Activated CD4-positive, alpha-beta T cell treated with anti-CD3 and anti-CD28 coated beads for 48 hours (primary cell): ENCODE measurements around the gene MOGAT3.

Experiments
- DNase-seq: peaks from one replicate; pipeline ENCODE4 v3.0.0-alpha.2; 2020

The MOGAT3 gene

DNA sequence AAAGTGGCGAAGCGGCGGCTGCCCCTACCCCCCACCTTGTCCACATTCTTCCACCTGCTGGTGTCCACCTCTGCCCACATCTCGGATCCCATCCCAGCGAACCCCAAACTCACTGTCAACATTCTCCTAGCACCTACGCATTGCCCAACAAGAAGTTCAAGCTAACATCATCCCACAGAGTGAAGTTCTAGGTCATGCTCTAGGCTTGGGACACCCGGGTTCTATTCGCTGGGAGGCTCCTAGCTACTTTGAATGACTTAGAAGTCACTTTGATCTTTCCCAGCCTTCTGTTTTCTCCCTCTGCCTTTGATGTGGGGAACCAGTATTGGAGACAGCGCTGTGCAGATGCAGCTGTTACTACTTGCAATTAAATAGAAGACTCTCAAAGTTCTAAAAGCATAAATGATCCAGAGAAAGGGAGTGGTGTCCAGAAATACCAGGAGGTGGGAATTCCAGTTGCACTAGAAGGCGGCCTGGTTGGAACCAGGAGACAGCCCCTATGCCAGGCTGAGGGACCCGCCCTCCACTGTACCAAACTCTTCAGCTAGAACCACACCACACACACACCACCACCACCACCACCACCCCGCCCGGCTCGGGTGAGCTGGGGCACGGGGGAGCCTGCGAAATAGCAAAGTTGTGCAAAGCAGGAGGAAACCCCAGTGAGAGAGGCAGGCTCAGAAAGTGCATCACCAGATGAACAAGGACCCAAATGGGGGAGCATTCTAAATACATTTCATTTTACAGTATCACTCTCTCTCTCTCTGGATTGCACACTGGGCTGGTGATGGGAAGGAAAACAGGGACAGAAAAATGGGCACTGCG lies 30.0 kb downstream of the MOGAT3 start:
- DNase-seq = no peak

GRCh38 chr7:101169838-101170551 lies 30.8 kb downstream of the MOGAT3 start:
- DNase-seq = peak; percentile 87

GRCh38 chr7:101169110-101169837 lies 31.6 kb downstream of the MOGAT3 start:
- DNase-seq = no peak

DNA sequence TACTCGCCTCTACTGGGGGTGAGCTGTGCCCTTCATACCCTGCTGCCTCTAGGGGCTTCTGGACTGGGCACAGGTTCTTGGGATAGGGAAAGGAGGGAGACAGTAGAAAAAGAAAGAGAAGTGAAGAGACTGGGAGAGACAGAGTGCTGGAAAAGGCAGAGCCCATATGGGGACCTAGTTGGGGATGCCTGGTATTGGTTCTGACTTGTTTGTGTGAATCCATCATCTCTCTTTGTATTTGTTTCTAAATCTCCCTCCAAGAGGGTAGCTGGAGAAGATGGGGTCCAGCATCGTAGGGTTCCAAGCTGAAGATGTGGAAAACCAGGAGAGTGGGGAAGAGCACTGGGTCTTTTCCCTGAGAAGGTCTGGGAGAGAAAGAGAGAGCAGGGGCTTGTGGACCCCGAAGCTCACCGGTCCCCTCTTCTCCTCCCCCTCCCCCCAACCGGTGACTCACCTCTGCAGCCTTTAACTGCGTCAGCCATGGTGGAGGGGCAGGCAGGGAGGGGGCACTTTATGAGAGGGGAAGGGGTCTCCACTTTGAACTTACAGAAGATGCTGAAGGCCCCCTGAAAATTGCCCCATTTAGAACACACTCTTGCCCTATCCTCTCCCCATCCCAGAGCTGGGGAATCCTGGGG lies 32.3 kb downstream of the MOGAT3 start:
- no peak for DNase-seq

- DNase-seq = no peak
Measured at GRCh38 chr7:101167645-101168411, 33.0 kb downstream of the MOGAT3 start.

GRCh38 chr7:101166909-101167644 lies 33.8 kb downstream of the MOGAT3 start:
- no peak for DNase-seq

DNA sequence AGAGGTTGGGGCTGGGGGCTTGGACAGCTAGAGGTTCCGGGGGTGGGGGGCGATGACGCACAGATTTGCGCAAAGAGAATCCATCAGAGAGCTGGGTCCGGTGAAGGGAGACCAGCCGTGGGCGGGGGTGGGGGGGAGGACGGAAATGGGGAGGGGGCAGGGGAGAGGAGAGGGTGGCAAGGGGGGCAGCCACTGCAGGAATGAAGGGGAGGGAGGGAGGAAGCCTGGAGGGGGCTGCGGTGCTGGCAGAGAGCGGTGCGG lies 34.3 kb downstream of the MOGAT3 start:
- DNase-seq = no peak

GRCh38 chr7:101165958-101166647 lies 34.7 kb downstream of the MOGAT3 start:
- no peak for DNase-seq

- DNase-seq = peak; percentile 95
Measured at GRCh38 chr7:101165075-101165957, 35.5 kb downstream of the MOGAT3 start, which contains the start of gene VGF. VGF (minus strand) TSS chr7:101165569; CDS start chr7:101164843, 726 bp downstream.

GRCh38 chr7:101164071-101164840 lies 36.6 kb downstream of the MOGAT3 start:
- DNase-seq = no peak

- DNase-seq = no peak
Measured at GRCh38 chr7:101163279-101164070, 37.4 kb downstream of the MOGAT3 start.

- DNase-seq = no peak
Measured at GRCh38 chr7:101162551-101163278, 38.1 kb downstream of the MOGAT3 start.

DNA sequence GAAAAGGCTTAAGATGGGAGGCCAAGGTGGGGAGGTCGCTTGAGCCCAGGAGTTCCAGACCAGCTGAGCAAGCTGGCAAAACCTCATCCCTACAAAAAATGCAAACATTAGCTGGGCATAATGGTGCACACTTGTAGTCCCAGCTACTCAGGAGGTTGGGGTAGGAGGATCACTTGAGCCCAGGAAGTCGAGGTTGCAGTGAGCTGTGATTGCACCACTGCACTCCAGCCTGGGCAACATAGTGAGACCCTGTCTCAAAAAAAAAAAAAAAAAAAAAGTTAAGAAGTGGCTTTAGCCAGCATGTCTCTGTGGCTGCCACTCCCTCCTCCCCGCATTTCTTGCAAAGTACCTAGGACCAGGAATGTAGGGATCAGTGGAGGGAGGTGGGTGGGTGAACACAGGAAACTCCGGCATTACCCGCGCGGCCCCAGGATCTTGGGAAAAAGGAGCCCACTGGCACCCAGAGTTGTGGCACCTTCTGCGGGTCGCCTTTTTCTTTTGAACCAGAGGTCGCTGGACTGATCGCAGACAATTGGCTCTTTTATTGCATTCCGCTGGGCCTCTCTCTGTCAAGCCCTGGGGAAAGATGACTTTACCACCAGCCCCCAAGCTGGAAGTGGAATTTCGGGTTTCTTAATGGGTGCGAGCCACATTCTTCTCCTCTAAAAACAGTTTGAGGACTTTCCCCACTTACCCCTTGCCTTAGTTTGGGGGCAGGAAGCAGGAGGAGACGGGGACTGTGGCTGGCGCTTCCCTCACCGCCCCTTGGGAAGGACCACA lies 39.0 kb downstream of the MOGAT3 start:
- no peak for DNase-seq

DNA sequence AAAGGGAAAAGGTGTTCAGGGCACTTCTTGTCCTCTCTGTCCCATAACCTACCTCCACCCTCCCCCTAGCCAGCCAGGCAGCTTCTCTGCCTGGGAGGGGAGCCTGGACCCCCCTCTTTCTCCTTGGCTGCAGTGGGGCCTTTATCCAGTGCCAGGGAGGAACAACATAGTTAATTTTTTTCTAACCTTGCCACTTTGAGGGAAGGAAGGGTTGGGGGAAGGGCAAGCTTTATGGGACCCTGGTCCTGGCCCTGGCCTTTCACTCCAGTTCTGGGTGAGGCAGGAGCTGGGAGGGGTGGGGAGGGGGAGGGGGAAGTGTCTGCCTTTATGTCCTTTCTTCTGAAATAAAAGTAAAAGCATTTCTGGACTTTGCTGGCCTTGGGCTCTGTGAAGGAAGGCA lies 39.9 kb downstream of the MOGAT3 start:
- DNase-seq = no peak

DNA sequence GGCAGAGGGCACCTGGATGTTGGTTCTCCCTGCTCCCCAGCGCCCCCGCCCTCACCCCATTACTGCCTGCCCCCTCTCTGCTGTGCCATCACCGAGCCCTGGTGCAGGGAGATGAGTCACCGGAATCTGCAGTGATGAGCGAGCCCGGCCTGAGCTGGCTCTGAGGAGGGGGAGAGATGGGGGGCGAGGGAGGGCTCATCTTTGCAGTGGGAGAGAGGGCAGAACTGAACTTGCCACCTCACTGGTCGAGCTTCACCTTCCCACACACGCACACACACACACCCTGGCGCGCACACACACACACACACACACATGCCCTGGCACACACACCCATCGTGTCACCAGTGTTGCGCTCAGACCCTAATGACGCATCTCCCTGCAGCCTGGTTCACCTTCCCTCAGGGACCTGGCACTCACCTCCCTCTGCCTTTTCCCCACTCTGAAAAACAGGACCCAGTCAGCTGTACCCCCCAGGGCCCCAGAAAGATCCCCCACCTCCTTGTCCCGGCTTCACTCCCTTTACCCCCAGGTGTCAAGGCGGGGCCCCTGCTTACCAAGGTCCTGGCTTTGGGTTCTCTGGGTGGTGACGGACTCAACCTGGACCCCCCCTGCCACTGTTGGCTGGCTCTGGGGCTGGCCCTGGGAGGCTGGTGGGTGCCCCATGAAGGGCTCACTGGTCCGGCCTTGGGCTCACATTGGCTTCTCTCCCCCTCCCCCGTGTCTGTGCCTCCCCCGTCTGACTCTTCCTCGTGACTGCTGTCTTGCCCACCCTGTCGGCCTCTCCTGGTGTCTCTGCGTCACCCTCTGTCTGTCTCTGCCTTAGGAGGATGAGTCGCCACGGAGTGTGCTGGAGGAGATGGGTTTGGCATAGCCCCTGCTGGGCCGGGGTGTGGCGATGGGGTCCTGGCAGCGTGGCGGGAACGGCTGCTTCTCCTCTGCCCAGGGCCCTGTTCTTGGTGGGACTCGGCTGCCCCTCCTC lies 40.9 kb downstream of the MOGAT3 start:
- DNase-seq = no peak
